Skin epidermis (tissue), 12 donors: ENCODE results near the gene EPN3.

Experiments used
- H3K27ac ChIP-seq, 21 experiments: fragments of 200-600 bp; sonication (generic) in 11 of 21; one replicate each; pipeline ENCODE4 v1.5.0; 2020; ENCODE audit warnings: mild to moderate bottlenecking in 3 of 21, inconsistent platforms in 2 of 21, moderate library complexity in 2 of 21
- H3K4me3 ChIP-seq, 7 experiments: fragments of 200-600 bp; sonication (generic) in 2 of 7; one replicate each; pipeline ENCODE4 v1.5.0; 2020; ENCODE audit warnings: inconsistent platforms in 2 of 7, mild to moderate bottlenecking in 2 of 7, moderate library complexity in 1 of 7

EPN3 gene

DNA sequence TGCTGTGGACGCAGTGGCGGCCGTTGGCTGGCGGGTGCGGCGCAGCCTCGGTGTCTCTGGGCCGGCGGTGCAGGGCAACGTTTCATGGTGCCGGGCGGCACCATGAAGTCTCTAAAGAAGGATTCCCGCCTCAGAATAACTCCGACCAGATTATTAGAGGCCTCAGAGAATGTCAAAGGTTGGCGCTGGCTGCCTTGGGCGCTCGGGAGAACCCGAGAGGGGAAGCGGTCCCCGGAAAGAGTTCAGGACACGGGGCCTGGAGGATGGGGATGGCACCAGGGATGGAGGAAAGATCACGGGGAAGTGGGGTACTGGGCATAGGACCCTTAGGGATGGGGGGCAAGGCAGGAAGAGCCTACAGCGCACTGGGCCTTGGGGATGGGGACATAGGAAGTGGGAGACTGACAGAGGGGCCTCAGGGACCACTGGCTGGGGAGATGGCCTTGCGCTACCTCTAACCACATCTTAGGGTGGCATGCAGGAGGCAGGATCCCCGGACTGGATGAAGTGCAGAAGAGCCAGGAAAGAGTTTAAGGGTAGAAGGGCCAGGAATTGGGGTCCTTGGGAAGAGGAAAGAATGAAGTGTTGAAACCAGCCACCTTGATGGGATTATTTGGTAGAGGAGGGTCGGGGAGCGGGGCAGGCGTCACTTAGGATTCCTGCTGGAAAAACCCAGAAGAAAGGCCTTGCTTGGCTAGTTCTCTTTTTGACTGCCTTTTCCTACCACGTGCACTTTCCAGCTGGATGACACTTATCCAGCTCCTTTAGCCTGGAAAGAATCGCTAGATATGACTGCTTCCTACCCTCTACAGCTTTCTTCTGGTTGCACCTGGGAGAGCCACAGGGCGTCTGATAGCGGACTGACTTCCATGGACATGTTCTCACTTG lies 23.7 kb upstream of the EPN3 start:
- Histone ChIP-seq H3K4me3 (peak overlapping the region; percentile 42 to 66 (median 52)), H3K27ac (peak overlapping the region in 20 of 21 experiments; percentile 66 to 94 (median 72))

DNA sequence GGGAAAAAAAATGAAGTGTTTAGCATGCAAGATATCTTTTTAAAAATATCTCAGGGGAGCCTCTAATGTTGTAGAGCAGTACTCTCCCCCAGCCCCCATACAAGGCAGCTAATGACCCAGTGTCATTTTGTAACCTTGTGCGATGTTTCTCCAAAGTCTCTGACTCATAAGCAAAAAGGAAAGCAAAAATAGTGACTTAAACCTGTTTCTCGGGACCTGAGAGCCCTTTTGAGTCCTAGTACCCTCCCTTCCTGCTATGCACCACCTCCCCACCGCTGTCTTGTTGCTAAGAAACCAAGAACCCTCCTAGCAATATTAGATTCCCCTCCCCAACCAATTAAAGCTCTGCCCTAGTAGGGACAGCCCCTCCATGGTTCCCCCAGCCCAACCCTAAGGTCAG lies 21.5 kb upstream of the EPN3 start:
- H3K27ac ChIP-seq: peak overlapping the region in 3 of 21 experiments; percentile 13 to 52 (median 14)
- no peak overlapping the region for H3K4me3 ChIP-seq

DNA sequence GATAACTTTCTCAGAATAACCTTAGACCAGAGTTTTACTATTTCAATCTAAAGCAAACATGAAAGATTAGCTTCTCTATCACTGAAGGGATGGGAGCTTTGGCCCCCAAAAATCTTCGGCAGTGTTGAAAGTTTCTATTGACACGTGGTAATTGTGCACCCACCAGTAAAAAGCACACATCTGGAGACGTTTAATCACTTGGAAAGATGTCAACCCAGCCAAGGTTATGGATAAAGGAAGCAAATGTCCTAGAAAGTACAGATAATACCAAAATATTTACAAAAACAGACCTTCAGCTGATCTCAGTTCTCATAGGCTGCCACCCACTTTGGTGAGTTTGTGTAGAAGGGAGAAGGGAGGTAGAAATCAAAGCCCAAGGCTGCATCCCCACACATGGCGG lies 19.0 kb upstream of the EPN3 start:
- Histone ChIP-seq H3K4me3 (no peak overlapping the region), H3K27ac (no peak overlapping the region)

DNA sequence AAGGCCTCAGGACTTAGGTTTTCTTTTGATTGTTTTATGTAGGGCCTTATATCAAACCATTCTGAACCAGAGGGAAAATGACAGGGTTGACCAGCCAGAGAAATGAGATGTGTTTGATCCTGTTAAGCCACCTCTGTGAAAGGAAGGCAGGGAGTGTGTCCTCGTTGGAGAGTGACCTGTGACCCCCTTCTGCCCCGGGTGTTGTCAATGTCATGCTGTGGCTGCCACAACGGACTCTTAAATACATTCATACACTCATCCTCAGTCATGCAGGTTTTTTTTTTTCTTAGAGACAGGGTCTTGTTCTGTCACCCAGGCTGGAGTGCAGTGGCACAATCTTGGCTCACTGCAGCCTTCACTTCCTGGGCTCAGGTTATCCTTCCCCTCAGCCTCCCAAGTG lies 18.1 kb upstream of the EPN3 start:
- H3K4me3 ChIP-seq: no peak overlapping the region
- H3K27ac ChIP-seq: no peak overlapping the region

DNA sequence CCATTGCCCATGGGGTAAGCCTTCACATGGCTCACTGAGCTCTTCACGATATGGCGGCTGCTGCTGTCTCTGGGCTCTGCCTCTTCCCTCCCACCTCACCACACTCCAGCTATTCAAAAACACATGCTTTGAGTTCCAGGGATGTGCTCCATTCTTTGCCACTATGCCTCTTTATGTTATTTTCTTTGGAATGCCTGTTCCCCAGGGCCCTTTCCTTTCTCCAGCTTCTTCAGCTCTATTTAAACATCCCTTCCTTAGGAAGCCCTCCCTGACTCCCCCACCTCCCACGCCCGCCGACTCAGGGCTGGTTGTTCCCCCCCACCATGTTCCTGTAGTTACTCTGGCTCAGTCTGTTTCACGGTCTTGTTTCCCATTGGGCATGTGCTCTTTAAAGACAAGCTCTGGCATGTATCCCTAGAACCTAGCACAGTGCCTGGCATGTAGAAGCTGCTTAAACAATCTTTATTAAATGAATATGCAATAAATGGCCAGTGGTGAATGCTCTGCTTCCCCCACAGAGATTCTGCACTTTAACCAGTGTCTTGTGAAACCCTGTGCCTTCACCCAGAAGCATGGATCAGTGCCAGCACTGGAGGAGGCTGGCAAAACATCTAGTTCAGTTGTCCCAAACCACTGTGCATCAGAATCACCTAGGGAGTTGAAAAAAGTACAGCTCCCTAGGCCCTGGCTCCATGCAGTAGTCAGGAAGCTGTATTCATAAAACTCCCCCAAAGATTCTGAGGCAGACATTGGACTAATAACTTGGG lies 17.4 kb upstream of the EPN3 start:
- Histone ChIP-seq H3K4me3 (no peak overlapping the region), H3K27ac (no peak overlapping the region)

DNA sequence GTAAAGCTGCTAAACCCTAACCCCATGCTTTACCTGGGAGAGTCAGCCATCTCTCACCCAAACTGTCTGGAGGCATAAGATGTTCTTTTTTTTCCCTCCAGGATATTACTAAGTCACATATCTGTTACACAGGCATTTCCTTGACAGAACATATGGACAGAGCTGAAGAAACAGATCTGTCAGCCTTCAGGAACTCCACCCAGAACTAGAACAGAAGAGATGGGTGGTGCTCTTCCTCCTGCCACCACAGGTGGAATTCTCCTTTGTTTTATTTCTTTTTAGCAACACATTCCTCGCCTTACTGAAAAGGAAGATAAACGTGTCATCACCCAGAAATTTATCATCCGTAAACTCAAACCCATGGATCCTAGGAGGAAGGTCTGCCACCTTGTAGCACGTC lies 15.5 kb upstream of the EPN3 start:
- no peak overlapping the region for H3K4me3 ChIP-seq
- no peak overlapping the region for H3K27ac ChIP-seq

DNA sequence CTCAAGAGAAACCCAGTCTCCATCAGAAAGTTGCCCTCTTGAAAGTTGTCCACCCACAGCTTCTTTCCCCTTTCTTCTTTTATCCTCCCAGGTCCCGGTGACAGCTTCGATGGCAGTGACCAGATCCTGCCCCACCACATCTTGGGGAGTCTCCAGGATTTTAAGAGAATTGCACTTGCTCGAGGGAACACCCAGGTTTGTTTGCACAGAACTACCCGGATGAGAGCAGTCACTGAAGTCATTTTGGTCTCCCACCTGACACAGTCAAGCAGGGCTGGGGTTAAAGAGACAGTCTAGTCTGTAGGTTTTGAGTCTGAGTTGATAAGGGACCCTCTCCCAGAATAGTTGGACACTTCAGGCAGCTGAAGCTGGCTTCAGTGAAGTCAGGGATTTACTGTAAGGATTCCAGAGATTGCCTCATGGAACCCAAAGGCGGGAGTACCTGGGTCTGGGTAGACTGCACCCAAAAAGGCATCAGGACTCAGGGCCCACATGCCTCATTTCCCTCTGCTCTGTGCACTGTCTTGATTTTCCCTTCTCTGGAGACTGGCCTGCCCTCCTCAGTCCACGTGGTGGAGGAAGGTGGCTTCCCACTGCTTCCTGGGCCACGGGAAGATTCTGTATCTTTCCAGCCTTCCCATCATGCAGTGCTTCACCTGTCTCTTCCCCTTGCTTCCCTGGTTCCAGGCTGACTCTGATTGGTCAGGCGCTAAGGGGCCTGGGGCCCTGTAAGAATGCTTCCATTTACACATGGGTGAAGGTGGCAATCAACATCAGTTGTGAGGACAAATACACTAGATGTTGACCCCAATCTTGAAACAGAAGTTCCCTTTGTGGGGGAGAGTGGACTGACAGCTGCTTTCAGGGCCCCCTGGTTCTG lies 14.8 kb upstream of the EPN3 start:
- H3K4me3 ChIP-seq: no peak overlapping the region
- no peak overlapping the region for H3K27ac ChIP-seq

DNA sequence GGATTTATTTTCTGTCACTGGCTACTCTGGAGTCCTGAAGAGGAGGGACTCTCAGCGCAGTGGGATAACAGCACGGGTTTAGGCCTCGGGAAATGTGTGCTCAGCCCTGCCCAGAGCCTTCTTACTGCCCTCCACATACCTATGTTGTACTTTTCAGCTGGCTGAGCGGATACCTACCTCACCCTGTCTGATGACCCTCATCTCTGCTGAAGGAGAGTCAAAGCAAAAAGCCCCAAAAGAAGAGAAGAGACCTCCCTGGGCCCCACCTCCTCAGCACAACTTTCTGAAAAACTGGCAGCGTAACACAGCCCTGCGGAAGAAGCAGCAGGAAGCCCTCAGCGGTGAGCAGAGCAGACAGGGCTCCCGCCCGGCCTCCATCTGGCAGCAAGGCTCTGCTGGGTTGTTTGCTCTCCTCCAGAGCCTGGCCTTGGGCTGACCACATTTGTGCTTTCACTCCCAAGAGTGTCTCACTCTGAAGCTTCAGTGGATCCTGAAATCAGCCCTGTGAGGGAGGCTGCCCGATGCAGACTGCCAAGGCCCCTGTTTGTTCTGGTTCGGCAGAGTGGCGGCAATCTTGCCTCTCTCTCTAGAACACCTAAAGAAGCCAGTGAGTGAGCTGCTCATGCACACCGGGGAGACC lies 14.0 kb upstream of the EPN3 start:
- Histone ChIP-seq H3K4me3 (no peak overlapping the region), H3K27ac (peak overlapping the region in 1 of 21 experiments; percentile 30)

DNA sequence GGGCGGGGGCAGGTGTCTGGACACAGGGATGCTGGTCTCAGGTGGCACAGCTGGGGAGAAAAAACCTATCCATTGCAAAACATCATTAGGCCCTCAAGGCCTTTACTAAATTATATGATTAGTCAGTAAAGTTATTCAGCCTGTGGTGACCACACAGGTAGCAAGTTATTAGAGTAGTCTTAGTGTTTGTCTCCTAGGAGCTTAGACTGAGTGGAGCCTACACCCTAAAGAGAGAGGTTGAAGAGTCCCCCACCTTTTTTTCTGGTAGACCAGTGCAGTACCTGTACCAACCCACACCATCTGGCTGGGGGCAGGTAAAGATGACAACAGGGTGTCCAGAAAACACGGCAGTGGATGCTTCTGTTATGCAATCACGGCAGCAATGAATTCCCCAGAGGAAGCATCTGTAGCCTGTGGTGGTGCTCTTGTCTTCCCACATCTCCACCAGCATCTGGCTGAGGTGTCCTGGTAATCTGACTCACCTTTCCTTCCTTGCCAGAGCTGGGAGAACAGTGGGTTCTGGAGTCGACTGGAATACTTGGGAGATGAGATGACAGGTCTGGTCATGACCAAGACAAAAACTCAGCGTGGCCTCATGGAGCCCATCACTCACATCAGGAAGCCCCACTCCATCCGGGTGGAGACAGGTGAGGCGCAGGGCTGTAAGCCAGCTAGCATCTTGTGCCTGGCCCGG lies 13.2 kb upstream of the EPN3 start:
- Histone ChIP-seq H3K4me3 (no peak overlapping the region), H3K27ac (peak overlapping the region in 2 of 21 experiments; percentile 11 to 18)

DNA sequence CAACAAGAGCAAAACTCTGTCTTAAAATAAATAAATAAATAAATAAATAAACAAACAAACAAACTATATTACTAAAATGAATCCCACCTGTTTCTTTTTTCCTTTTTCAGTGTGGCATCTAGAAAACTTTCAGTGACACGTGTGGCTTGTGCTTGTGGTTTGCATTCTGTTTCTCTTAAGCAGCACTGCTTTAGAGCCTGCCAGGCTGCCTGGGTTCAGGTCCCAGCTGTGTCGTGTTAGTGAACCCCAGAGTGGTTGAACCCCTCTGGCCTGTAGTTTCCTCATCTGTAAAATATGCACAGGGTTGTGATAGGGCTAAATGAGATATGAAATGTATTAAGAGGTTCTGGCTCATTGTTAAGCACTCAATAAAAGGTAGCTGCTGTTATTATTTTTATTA lies 12.1 kb upstream of the EPN3 start:
- Histone ChIP-seq H3K4me3 (no peak overlapping the region), H3K27ac (no peak overlapping the region)

DNA sequence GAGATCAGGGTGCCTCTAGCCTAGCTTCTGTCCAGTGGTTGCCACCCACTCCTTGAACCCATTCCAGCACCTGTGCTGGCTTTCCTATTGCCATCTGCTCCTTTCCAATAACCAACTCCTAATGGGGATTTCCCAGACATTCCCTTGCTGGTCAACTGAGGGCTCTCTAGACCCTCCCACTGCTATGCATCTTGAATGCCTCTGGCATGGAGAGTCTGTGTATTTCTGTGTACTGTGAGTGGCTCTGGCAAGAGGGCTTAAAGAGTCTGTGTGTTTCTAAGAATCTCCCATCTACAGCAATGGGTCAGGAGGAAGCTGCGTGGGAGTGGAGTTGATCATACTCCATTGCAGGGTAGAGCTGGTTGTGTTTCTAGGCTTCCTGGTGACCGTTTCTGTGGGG lies 11.0 kb upstream of the EPN3 start:
- Histone ChIP-seq H3K27ac (no peak overlapping the region), H3K4me3 (no peak overlapping the region)

DNA sequence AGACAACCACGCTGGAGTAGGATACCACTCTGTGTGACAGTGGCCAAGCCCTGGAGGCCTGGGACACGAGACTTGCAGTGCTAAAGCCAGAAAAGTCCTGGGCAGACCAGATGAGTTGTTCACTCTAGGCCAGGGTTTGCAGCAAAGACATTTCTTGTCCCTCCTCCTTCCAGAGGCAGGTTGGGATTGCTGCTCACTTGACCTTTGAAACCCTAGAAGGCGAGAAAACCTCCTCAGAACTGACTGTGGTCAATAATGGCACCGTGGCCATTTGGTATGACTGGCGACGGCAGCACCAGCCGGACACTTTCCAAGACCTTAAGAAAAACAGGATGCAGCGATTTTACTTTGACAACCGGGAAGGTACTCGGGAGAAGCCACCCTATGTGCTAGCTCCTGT lies 9.8 kb upstream of the EPN3 start:
- Histone ChIP-seq H3K27ac (no peak overlapping the region), H3K4me3 (no peak overlapping the region)

DNA sequence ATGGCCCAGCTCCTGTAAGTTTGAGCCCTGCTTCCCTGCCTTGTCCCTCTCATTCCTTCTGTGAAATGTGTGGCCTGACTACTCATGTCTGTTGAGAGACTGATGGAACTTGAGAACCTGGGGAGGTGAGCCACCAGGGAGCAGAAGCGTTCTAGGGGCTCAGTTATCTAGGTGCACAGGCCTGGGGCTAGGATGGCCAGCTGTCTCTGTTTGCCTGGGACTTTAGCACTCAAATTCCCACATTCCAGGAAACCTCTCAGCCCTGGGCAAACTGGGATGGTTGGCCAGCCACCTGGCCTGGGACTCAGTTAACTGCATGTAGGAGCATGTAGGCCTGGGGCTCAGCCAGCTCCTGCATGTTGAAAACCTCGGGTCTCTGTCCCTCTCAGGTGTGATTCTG lies 9.3 kb upstream of the EPN3 start:
- Histone ChIP-seq H3K27ac (no peak overlapping the region), H3K4me3 (no peak overlapping the region)

DNA sequence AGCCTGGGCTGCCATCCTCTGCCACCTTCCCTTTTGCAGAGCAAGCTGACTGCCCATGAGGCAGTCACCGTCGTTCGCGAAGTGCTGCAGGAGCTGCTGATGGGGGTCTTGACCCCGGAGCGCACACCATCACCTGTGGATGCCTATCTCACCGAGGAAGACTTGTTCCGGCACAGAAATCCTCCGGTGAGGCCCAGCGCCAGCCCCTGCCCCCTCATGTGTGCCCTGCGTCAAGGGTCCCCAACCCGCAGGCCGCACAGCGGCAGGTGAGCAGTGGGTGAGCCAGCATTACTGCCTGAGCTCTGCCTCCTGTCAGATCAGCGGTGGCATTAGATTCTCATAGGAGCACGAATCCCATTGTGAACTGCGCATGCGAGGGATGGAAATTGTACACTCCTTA lies 7.7 kb upstream of the EPN3 start:
- Histone ChIP-seq H3K4me3 (no peak overlapping the region), H3K27ac (no peak overlapping the region)

DNA sequence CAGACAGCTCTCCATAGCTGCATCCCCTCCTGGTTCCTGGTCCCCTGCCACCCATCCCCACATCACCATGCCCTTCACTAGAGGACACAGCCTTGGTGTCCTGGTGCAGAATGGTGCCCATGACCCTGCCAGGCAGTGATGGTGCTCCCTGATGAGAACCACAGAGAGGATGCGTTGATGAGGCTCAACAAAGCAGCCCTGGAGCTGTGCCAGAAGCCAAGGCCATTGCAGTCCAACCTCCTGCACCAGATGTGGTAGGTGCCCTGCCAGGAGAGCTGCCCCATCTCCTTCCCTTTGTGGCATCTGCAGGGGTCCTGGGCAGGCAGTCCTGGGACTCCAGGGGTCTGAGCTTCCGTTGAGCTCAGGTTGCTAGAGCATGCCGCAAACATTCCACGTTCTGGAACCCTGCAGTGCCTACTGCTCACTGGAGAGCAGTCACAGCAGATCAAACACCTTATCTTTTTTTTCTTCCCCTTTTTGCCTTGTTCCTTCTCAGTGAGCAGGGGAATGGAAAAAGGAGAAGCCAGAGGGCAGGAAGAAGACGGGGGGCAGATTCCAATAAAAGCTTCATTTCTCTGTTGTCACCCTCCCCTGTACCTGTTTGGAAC lies 5.3 kb upstream of the EPN3 start:
- no peak overlapping the region for H3K4me3 ChIP-seq
- H3K27ac ChIP-seq: no peak overlapping the region

DNA sequence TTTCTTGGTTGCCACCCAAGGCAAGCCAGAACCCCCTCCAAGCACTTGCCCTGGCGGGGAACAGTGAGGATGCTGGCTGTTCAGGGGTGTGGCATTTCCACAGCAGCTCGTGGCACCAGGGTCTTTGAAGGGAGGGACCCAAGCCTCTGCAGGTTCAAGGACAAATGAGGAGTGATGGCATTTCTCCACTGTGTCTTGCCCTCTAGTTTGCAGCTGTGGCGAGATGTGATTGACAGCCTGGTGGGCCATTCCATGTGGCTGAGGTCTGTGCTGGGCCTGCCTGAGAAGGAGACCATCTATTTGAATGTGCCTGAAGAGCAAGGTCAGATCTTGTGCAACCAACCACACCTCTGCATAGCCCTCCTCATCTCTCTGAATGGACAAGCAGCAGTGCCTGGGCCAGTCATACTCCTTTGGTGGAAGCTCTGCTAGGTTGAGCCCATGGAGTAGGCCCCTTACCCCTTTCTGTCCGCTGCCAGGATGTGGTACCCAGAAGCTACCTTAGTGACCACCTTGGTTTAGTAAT lies 4.5 kb upstream of the EPN3 start:
- H3K4me3 ChIP-seq: no peak overlapping the region
- no peak overlapping the region for H3K27ac ChIP-seq

DNA sequence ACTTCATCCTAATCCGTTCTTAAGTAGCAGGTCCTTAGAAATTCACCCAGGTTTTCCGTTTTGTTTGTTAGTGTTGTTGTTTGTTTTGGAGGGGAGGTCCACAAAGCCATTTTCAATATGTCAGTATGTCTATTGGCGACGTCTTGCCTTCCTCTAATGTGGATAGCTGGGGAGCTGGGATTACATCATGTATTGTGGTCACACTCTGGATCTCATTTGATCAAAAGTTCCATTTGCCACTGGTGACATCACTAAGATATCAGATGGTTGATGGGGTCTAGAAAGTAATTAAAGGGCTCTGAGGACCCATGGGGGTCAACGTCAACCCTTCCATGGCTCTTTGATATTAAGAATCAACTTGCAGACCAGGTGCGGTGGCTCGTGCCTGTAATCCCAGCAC lies 2.7 kb upstream of the EPN3 start:
- no peak overlapping the region for H3K4me3 ChIP-seq
- H3K27ac ChIP-seq: no peak overlapping the region

DNA sequence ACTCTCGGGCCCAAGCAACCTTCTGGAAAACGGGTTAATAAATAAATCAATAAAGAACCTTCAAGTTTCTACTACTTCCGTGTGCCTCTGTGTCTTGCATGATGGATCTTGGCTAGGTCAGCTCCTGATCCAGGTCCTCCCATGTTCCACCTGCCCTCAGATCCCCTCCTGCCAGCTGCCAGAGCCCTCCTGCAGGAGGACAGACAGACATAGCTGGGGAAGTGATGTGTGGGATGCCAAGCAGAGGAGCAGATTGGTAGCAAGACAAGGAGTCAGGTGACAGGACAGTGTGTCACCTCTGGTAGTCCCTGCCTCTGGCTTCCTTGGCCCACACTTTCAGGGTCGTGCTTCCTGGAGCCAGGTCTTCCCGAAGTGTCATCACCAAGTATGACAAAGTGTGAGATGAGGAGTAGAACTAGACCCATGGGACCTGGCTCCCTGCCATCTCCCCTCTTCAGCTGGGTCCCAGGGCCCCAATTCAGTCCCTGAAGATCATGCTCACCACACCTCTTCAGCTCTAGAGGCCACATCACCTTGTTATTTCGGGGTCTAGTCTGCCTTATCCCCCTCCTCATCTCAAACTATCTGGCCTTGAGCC lies 1.0 kb upstream of the EPN3 start:
- Histone ChIP-seq H3K27ac (peak overlapping the region in 1 of 21 experiments; percentile 52), H3K4me3 (no peak overlapping the region)
